Transverse colon (tissue), 4 donors: ENCODE measurements around the gene FGD5. TPM values are rescaled to one million over a fixed set of nuclear protein-coding genes. Genes with fewer than 3 reads are reported as not detected.

Experiments used
- DNase-seq: peaks from one replicate; pipeline ENCODE4 v3.0.0-alpha.2; 2019
- H3K27ac ChIP-seq, 4 donors: fragments of 200-600 bp; sonication (generic); 2 replicates each; pipeline ENCODE4 v1.5.1; 2016 to 2018; ENCODE audit warnings: inconsistent platforms in 4 of 4
- H3K27me3 ChIP-seq: fragments of 200-600 bp; sonication (generic); 2 replicates; pipeline ENCODE4 v1.5.1; 2017; ENCODE audit warnings: inconsistent platforms
- H3K36me3 ChIP-seq, 4 donors: fragments of 200-600 bp; sonication (generic); 2 replicates each; pipeline ENCODE4 v1.5.1; 2017 to 2019; ENCODE audit warnings: inconsistent platforms in 4 of 4
- H3K4me1 ChIP-seq, 4 donors: fragments of 200-600 bp; sonication (generic); 2 replicates each; pipeline ENCODE4 v1.5.1; 2017 to 2020; ENCODE audit warnings: inconsistent platforms in 4 of 4
- H3K4me3 ChIP-seq, 4 donors: fragments of 200-600 bp; sonication (generic); 1 replicate in 1 of 4; 2 replicates in 3 of 4; pipeline versions ENCODE4 v1.5.1 to v1.6.1; 2017 to 2019; ENCODE audit warnings: inconsistent platforms in 4 of 4
- H3K9me3 ChIP-seq, 2 donors: fragments of 200-600 bp; sonication (generic); 2 replicates each; pipeline ENCODE4 v1.5.1; 2017 to 2019; ENCODE audit warnings: inconsistent platforms in 2 of 2
- CTCF ChIP-seq, 5 experiments: fragments of 200-600 bp in 3 of 5; fragments of 450-650 bp in 2 of 5; sonication (generic) in 3 of 5; IDR thresholded peaks; 1 replicate in 2 of 5; 2 replicates in 3 of 5; pipeline ENCODE4 v1.5.1; 2016 to 2017; ENCODE audit warnings: antibody characterized with exemption in 5 of 5, inconsistent platforms in 3 of 5, mild to moderate bottlenecking in 2 of 5, moderate library complexity in 1 of 5
- EP300 ChIP-seq: sonication (generic); formaldehyde crosslinking; IDR thresholded peaks from one replicate; pipeline ENCODE4 v1.6.1; 2017; ENCODE audit warnings: antibody characterized with exemption, low read depth
- POLR2A ChIP-seq: fragments of 450-650 bp; IDR thresholded peaks from one replicate; pipeline ENCODE4 v1.6.1; 2016; ENCODE audit warnings: antibody characterized with exemption, mild to moderate bottlenecking, moderate library complexity
- POLR2AphosphoS5 ChIP-seq, 3 donors: sonication (generic); formaldehyde crosslinking; IDR thresholded peaks; one replicate each; pipeline ENCODE4 v1.6.1; 2016; ENCODE audit warnings: antibody characterized with exemption in 3 of 3
- WGBS, 2 donors: methylation state at CpG; one replicate each; pipeline ENCODE4 v1.1.5; 2018; ENCODE audit warnings: low coverage in 1 of 2; 5-methylcytosine and 5-hydroxymethylcytosine counted together
- in situ Hi-C, 4 donors: fragments of 200-750 bp; cut with MboI; loops; one replicate each; pipeline versions ENCODE4 v1.15.0 to v1.15.1; 2017; ENCODE audit warnings: low sequenced_read_pairs in 3 of 4, low pct_ligation_motif_present in 1 of 4, low pct_unique_long_range_greater_than_20kb in 1 of 4
- intact Hi-C: fragments of 100-400 bp; cut with DNase I; formaldehyde crosslinking; loops from one replicate; pipeline ENCODE4 v1.15.1; 2023; ENCODE audit warnings: low total_unique reads
- total RNA-seq, 4 donors: library from RNA; depleted of rRNA; stranded (reverse); fragments of >200 nt; gene quantifications; one replicate each; pipeline ENCODE4 v1.1.0, GENCODE V29; 2016

Gene FGD5
- total RNA-seq, 4 donors from 2014 or later = 5.6 to 15.9 (median 10.2) TPM

DNA sequence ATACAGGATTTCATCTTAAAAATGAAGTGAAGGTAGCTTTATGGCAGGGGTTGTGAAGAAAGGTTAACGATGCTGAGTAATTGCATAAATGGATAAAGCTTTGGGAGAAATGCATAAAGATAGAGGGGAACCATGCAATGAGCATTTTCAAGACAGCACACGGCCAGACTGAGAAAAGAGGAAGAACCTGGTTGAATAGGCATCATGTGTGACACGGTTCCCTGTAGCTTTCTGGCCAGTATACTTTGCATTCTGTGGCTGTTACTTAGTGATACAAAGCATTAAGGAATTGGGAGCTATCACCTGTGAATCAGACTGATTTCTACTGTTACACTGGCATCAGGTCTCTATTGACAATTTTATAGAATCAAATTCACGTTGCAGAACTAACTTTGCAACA lies 161.9 kb downstream of the FGD5 start:
- H3K27ac ChIP-seq = no peak overlapping the region
- TF ChIP-seq EP300 = no peak
- TF ChIP-seq CTCF (IDR thresholded peaks at IDR 0.05) = no peak
- TF ChIP-seq POLR2A = no peak
- TF ChIP-seq POLR2AphosphoS5 (IDR thresholded peaks at IDR 0.05) = no peak
- intact Hi-C loops = no loop called here
- DNase-seq = no peak
- H3K4me1 ChIP-seq = peaks cover 0 to 7% (median 6%) of the 10 kb centered on the region in 4 donors
- 68 to 82% methylated on average over 3 to 4 of the region's 4 CpGs for WGBS, 2 donors
- no peak overlapping the region for H3K4me3 ChIP-seq
- no peaks in the 10 kb centered on the region for H3K36me3 ChIP-seq
- peaks cover 0 to 2% of the 10 kb centered on the region in 2 donors for H3K9me3 ChIP-seq
- H3K27me3 ChIP-seq = no peaks in the 10 kb centered on the region
- in situ Hi-C loops = no loop called here

Other genes with a start within 250 kb of the FGD5 start
- 10 to 100 TPM; 29.2 to 84.8 (median 35.9) TPM for gene CCDC174, start 167.2 kb upstream of the FGD5 start, total RNA-seq
- gene C3orf20, start 143.8 kb upstream of the FGD5 start, total RNA-seq = not detected
- 10 to 100 TPM; 32.2 to 60.6 (median 47.8) TPM for gene NR2C2, start 128.6 kb downstream of the FGD5 start, total RNA-seq
- gene MRPS25, start 246.4 kb downstream of the FGD5 start, total RNA-seq = 100 to 1,000 TPM in 2 of 4 donors, 10 to 100 TPM in 2; 47.5 to 209 (median 117) TPM